CMK (cell line): ENCODE measurements around the gene RASSF3.
A peak's percentile ranks its signal among the peaks of the same experiment; 100 is the strongest.
"Not testable (repeated sequence)": the region's sequence is repeated elsewhere in the genome, so short reads cannot be mapped to it uniquely, and the experiment has no call there.

Experiments
- DNase-seq: peaks from one replicate; pipeline ENCODE4 v3.0.0-alpha.2; 2010; ENCODE audit warnings: low read depth

Gene RASSF3

DNA sequence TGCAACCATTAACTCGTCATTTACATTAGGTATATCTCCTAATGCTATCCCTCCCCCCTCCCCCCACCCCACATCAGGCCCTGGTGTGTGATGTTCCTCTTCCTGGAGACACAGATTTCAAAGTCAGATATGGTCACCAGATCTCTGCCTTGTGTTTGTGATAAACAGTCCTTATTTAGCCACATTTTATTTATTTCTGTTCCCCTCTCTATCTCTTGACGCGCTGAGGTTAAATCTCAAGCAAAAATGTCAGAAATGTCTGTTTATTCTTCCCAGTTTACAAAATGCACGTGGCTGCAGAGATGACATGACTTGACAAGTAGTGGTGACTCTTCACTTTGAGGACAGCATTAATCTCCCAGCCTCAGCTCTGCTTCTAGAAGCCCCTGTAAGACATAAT, 11.5 kb upstream of the RASSF3 start:
- DNase-seq = no peak

DNA sequence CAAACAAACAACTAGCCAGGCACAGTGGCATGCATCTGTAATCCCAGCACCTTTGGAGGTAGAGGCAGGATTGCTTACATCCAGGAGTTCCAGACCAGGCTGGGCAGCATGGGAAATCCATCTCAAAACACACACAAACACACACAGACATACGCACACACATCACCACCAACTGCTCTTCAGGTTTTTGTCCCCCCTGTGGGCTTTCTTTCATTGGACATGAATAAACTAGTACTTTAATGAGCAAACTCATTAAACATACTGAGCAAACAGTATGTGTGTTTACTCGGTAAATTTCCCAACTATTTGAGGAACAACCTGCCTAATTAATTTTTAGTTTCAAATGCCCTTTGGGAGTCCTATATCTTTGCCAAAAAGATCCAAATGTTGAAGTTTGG, 10.1 kb upstream of the RASSF3 start:
- DNase-seq = no peak

DNA sequence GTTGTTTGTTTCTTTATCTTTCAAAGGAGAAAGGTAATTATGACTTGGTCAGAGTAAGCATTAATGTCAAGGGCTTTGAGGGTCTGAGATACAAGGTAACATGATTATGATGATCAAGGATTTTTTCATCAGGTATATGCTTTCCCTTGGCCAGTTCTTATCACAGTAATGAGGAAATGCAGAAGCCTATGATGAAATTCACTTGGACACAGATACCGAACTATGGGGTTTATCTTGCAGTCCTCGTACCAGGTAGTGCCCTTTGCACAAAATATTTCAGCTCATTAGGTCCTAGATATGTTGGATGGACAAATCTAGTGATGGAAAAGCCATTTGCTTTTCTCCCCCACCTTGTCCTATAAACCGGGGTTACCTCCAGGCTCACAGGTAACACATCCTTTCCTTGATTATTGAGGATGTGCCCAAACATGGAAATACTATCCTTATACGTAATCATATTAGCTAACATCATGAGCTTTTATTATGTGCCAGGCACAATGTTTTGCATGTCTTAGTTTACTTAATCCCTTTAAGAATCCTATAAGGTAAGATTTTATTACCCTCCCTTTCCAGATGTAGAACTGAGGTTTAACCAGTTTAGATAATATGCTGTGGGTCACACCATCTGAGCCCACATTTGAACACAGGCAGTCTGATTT, 7.0 kb upstream of the RASSF3 start:
- DNase-seq = no peak

DNA sequence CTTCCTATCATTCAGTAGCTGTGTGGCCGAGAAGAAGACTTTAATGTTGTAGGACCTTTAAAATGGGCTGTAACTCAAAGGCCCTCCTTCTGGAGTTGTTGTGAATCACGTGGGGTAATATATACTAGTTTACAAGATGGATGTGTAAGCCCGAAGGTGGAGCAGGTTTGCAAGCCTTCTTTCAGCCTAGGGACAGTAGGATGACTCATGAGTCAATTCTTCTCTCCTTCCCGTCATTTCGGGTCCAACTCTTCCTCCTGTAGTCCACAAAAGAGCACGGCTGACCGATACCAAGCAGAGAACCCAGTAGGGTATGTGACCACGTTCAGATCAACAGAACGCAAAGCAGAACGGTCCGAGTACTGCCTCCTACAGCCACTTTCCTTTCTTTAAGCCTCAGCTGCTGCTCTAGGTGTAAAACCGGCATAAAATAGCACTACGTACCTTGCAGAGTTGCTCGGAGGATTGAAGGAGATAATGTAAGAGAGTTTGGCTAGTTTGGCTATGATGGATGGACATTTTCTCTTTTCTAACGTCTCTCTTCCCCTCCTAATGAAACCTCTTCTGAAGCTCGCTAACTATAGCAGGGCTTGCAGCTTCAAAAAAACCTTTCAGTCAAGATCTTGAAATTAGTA, 1.3 kb upstream of the RASSF3 start:
- DNase-seq = no peak

DNA sequence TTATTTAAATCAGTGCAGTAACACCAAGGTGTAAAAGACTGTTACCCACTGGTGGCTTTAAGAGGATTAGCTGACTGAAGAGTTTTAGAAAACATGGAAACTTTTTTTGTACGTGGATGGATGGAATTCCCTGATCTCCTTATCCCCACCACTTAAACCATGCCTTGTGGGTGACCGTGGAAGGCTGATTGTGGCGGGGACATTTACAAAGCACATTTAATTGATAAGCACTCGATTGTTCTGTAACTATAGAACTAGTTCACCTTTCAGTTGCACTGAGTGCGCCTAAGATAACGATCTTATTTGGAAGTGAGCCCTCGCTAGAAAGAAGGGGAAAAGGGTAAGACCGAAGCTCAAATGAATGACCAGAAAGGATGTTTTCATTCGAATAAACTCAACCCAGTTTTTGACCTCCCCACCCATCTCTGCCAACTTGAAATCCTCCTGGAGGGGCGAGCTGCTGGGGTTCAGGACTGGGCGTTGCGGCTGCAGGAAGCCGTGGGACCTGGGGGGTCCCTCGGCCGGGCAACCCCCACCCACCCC, 688 bp upstream of the RASSF3 start:
- no peak for DNase-seq

DNA sequence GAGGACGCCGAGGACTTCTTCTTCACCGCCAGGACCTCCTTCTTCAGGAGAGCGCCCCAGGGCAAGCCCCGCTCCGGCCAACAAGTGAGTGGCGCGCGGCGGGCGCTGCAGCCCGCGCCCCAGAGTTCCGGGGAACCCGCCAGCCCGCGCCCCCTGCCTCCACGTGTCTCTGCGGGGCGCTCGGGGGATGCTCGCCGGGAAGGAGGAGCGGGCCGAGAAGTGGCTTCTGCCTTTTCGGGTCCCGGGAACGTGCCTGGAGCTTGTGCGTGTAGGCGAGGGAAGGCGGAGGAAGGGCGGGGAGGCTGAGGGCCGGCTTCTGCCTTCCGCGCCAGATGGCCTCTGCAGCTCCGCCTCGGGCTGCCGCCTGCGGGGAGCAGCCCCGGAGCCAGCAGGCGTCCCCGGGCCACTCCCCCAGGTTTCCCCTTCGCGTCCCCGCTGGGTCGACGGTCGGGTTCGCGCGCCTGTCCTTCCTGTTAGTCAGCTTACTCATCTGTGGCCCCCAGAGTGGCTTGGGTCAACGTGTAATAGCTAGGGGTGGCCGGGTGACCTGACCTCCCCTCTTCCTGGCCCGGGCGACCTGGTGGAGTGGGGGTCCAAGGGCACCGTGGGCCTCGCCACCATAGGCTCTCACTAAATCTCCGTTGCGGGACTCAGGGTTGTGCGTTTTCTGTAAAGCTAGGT, 505 bp downstream of the RASSF3 start:
- DNase-seq = no peak

DNA sequence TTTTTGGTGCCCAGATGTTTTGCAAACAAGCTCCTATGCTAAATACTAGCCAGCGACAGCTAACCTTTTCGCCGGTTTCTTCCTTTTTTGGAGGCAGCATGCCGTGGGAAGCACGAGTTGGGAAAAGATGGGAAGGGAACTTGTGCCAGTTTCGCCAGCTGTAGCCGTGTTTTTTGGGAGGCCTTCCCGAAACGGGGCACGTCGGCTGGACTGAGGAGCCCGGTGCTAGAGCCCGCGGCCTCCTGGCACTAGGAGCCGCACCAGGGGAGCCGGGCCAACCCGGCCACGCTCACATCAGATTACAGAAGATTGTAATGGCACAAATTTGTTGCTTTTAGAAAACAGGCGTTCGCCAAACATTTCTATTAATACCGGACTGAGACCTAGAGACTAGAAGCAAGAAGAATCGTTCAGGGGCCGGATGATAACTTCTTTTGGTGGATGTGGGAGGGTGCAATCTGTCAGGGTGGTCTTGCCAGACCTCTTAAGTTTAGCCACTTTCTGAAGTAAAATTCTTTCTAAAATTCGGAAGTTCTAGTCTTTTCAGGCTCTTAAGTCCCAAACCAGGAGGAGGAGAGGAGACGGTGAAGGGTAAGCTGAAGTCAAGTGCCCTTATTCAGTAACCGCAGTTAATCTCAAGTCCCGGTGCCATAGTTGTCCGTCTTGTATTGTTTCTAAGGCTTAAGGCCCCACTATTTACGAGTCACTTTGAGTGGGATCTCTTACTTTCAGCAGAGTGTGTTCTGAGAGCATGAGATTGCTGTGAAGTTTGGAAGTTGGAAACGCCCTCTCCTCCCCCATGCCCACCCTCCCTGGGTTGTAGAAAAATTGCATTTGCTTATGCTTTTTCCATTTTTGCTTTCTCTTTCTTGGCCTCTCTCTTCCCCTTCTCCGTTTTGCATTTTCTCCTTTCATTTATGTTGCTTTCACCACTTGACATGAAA, 1.3 kb downstream of the RASSF3 start:
- no peak for DNase-seq

DNA sequence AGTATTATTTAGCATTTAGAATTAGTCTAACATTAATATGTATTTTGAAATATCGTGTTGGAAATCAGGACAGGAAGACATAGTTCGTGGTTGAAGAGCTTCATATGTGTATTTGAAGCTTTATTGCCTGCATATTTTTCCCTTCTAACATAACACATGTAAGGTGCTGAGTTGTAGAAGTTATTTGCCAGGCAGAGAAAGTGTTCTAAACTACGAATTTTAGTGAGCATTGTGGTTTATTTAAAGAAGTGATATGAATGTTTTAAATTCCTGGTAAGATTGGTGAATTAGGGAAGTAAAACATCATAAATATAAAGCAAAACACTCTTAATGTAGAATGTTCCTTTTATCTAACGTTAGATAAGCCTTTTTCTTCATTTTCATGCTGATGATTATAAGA, 2.5 kb downstream of the RASSF3 start:
- no peak for DNase-seq

DNA sequence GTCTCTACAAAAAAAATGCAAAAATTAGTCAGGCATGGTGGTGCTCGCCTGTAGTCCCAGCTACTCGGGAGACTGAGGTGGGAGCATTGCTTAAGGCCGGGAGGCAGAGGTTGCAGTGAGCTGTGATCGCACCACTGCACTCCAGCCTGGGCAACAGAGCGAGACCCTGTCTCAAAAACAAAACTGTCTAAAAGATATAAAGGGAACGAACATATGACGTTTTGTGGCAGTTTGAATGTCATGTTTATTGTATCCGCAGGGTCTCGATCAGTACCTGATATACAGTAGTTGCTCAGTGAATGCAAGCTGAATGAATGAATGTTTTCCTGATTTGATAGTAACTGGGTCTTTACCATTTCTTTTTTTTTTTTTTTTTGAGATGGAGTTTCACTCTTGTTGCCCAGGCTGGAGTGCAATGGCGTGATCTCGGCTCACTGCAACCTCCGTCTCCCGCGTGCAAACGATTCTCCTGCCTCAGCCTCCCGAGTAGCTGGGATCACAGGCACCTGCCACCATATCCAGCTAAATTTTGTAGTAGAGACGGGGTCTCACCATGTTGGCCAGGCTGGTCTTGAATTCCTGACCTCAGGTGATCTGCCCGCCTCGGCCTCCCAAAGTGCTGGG, 3.6 kb downstream of the RASSF3 start:
- DNase-seq = not testable (repeated sequence)

DNA sequence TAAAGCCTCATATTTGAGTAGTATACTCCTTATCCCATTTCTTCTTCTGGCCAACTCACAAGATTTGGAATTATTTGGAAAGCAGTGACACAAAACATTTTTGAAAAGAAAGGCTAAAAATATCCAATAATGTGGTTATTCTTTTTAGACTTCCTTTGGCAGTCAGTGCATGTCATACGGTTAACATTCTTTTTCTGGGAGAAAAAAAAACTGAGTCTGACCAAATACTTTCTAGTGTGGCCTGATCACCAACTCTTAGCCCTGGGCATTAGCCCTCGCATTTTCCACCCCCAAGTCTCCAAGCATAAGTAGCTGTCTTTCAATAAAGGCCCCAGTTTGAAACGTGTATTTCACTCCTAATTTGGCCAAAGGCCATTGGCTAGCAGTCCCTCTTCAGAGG, 5.9 kb downstream of the RASSF3 start:
- DNase-seq = no peak

DNA sequence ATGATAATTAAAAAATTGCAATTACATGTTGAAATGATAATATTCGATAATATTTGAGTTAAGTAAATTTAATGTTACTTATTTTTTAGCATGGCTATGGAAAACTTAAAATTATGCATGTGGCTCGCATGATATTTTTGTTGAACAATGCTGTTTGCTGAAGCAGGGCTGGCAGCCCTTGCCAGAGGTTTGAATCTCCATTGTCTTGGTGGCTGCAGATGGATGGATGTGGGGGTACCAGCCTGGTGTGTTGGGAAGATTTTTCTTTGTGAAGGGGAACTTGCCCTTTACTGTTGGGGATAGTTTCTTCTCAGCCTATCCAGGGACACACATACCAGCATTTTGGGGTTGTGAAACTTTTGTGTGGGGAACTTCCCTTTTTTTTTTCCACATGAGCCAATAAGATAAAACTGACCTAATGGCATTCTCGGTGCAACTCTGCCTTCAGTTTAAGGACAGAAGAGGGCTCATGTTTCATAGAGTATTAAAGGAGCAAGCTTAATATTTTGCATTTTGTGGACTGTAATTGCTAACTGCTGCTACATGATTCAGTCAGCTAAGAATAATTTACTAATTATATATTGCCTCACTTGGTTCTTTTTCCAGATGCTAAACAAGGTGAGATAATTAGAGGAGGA, 8.8 kb downstream of the RASSF3 start:
- no peak for DNase-seq

DNA sequence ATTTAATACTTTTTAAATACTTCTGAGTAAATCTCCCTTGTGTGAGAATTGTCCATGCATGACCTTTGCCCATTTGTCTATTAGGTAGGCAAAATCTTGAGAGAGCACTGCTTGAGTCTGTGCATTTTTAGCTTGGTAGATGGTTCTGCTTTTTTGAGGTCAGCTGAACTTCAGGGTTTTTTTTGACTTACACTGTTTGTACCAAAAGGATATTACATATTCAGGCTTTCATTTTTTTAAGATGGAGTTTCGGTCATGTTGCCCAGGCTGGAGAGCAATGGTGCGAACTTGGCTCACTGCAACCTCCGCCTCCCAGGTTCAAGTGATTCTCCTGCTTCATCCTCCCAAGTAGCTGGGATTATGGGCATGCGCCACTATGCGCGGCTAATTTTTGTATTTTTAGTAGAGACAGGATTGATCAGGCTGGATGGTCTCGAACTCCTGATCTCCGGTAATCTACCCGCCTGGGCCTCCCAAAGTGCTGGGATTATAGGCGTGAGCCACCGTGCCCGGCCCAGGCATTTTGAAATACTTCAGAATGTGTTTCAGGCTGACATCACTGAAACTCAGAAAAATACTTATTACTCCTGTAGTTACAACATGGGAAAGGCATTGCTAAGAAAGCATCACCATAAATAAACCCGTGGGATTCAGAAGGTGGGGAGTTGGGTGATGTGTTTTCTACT, 11.1 kb downstream of the RASSF3 start:
- no peak for DNase-seq

DNA sequence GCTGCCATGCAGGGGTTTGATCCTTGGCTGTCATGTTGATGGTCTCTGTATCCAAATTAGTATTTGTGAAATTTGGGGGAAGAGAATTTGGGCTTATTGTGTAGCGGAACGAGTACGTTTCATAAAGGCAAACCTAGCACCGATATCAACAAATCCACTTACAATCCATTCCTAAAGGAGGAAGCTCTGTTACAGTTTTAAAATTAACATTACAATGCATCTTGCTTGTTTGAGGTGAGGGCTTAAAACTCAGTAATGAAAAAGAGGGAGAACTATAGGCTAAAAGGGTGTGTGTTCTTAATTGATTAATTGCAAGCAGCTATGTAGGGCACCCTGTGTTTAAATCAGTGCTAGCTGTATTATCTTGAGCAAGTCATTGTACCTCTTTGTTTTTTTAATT, 13.7 kb downstream of the RASSF3 start:
- DNase-seq = no peak

DNA sequence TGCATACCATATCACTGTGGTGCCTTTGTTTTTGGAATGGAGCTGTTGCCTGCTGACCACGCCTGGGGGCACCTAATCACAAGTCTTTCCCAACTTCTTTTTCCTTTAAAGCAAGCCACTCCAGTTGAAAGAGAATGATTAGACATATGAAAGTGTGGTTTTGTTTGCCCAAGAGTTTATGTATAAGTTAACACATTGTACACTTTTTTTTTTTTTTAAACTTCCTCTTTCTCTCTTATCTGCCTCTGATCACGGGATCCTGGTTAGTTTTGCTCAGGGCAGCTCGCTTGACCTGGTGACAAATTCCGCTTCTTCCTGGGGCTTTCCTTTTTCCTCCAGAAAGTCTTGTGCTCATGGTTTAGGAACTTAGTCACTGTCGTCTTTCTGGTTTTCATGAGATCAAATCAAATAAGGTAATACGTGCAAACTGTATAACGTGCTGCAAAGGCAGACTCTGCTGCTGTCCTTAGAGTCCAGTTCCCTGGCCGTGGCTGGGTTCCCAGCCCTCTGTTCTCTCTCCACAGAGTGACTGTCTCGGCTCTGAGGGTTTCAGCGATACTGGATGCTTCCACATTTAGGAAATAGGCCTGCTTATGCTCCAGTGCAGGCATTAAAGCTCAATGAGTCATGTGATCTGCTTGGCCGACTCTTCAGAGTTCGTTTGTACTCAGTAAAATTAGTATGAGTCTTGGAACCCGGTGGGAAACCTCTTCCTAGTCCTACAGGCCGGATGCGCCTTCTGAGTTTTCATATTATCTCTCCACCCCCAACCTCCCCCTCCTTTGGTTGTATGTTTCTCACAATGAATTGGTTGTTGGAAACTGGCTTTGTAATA, 15.2 kb downstream of the RASSF3 start:
- peak; percentile 40 for DNase-seq

DNA sequence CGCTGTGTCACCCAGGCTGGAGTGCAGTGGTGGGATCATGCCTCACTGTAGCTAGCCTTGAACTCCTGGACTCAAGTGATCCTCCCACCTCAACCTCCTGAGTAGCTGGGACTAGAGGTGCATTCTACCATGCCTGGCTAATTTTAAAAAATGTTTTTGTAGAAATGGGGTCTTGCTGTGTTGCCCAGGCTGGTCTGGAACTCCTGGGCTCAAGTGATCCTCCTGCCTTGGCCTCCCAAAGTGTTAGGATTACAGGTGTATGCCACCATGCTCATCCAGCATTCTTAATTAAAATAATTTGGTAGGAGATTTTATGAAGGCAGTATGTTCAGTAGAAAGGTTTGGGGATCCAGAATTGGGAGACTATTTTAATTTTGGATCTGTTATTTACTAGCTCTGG, 16.3 kb downstream of the RASSF3 start:
- not testable (repeated sequence) for DNase-seq

DNA sequence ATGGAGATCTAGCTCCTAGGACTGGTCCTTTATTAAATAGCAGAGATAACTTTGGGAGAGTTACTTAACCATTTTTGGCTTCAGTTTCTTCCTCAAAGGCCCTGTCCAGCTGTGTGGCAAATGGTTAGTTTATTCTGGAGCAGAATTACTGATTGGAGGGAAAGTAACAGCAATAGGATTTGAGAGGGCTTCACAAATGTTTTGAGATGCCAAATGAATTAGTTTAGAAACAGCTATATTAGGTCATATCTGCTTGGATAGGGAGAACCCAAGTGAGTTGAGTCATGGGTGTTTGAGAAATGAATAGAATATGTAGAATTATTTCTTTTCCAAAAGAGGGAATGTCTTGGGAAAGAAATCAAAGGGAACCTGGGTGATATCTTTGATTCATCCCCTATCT, 17.5 kb downstream of the RASSF3 start:
- DNase-seq = no peak

DNA sequence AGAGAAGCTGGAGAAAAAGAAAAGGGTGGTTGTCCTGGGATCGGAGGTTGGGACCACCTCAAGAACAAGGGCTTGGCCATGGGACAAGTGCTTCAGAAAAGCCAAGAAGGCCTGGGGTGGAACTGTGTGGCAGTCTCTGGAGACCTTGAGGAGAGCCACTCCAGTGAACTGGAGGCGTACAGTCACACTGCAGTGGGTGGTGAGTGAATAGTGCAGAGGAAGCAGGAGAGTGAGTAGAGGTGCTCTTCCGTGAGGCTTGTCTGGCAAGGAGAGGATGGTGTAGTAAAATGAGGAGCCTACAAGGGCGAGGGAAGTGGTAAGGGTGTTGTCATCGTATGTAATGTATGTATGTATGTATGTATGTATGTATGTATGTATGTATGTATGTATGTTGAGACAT, 20.9 kb downstream of the RASSF3 start:
- DNase-seq = no peak

DNA sequence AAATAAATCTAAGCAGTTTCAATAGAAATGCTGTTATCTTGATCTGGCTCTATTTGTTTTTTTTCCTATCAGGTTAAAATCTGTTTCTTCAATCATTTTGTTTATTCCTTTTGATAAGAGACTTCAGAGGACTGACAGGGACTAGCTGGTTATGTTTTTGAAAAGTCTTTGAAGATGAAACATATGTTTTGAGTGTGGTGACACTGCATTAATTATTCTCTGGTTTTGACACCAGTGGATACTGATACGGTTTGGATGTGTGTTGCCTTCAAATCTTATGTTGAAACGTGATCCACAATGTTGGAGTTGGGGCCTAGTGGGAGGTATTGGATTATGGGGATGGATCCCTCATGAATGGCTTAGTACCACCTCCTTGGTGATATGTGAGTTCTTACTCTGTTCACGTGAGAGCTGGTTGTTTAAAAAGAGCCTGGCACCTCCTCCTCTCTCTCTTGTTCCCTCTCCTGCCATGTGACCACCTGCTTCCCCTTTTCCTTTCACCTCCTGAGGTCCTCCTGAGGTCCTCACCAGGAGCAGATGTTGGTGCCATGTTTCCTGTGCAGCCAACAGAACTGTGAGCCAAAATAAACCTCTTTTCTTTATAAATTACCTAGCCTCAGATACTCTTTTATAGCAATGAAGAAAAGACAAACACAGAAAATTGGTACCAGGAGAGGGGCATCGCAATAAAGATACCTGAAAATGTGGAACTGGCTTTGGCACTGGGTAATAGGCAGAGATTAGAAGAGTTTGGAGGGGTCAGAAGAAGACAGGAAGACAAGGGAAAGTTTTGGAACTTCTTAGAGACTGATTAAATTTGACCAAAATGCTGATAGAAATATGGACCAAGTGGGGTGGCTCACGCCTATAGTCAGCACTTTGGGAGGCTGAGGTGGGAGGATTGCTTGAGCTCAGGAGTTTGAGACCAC, 23.0 kb downstream of the RASSF3 start:
- no peak for DNase-seq

DNA sequence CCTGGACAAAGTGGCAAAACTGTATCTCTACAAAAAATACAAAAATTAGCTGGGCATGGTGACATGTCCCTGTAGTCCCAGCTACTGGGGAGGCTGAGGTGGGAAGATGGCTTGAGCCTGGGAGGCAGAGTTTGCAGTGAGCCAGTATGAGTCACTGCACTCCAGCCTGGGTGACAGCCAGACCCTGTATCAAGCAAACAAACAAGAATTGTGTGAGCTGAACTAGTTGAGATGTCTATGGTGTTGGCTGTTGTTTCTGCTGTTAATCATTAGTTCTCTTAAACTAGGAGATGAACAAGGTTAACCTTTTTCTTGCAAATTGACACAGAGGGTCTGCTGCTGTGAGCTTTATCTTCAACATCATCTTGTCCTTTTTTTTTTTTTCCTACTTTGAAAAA, 23.6 kb downstream of the RASSF3 start:
- DNase-seq = no peak
